ENCODE measurements around the gene DDX23. TPM values are rescaled to one million over a fixed set of nuclear protein-coding genes. Genes with fewer than 3 reads are reported as not detected.

The DDX23 gene
- total and polyA plus RNA-seq, 2 experiments from 2014 or later, result 41.7 to 74.8 TPM

DNA sequence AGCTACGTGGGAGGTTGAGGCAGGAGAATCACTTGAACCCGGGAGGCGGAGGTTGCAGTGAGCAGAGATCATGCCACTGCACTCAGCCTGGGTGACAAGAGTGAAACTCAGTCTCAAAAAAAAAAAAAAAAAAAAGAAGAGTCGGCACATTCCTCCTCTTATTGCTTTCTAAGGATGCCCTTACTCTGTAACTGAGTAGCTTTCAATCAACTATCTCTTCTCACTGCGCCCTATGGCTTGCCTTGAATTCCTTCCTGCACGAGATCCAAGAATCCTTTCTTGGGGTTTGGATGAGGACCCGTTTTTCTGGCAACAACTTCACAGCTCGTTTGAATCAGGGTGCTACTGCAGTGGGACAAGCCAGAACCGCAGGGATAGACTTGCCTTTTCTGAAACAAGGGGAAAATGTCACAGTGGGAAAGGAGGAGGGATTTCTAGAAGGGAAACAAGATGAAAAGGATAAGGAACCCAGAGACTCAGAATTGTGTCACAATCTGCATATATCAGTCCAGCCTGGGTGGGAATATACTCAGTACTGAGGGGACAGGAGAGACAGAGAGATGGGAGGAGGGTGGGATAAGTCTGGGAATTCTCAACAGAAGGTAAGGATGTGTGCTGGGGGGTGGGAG, 29.8 kb upstream of the DDX23 start:
- TF ChIP-seq EZH2 (IDR thresholded peaks at IDR 0.05; ENCODE audit: borderline replicate concordance), result no peak
- no peak for TF ChIP-seq EZH2phosphoT487 (IDR thresholded peaks at IDR 0.05; ENCODE audit: low read depth, severe bottlenecking, unreplicated experiment)
- TF ChIP-seq, protein P1, sequence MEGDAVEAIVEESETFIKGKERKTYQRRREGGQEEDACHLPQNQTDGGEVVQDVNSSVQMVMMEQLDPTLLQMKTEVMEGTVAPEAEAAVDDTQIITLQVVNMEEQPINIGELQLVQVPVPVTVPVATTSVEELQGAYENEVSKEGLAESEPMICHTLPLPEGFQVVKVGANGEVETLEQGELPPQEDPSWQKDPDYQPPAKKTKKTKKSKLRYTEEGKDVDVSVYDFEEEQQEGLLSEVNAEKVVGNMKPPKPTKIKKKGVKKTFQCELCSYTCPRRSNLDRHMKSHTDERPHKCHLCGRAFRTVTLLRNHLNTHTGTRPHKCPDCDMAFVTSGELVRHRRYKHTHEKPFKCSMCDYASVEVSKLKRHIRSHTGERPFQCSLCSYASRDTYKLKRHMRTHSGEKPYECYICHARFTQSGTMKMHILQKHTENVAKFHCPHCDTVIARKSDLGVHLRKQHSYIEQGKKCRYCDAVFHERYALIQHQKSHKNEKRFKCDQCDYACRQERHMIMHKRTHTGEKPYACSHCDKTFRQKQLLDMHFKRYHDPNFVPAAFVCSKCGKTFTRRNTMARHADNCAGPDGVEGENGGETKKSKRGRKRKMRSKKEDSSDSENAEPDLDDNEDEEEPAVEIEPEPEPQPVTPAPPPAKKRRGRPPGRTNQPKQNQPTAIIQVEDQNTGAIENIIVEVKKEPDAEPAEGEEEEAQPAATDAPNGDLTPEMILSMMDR (IDR thresholded peaks at IDR 0.05; ENCODE audit: poor library complexity), result no peak
- Histone ChIP-seq H3K4me2 (peak overlapping the region; percentile 38), H3K9me3 (ENCODE audit: low read depth) (no peaks in the 10 kb centered on the region), H3K4me1 (ENCODE audit: insufficient read depth) (peaks cover 30% of the 10 kb centered on the region), H3K4me3 (no peak overlapping the region), H3K9me2 (replicated peaks; ENCODE audit: insufficient read depth) (no peaks in the 10 kb centered on the region), H4K20me1 (ENCODE audit: insufficient read depth, poor library complexity, severe bottlenecking) (no peaks in the 10 kb centered on the region), H3K36me3 (replicated peaks; ENCODE audit: insufficient read depth, low read depth) (no peaks in the 10 kb centered on the region), H3K79me2 (no peaks in the 10 kb centered on the region), H2AFZ (no peak overlapping the region), H3K27me3 (no peaks in the 10 kb centered on the region), H3K27ac (peak overlapping the region; percentile 89)
- WGBS (ENCODE audit: low lambda C conversion rate, missing lambda C conversion rate), result 34% methylated on average over 9 of the region's 9 CpGs
- no peak for DNase-seq (ENCODE audit: low spot score)

DNA sequence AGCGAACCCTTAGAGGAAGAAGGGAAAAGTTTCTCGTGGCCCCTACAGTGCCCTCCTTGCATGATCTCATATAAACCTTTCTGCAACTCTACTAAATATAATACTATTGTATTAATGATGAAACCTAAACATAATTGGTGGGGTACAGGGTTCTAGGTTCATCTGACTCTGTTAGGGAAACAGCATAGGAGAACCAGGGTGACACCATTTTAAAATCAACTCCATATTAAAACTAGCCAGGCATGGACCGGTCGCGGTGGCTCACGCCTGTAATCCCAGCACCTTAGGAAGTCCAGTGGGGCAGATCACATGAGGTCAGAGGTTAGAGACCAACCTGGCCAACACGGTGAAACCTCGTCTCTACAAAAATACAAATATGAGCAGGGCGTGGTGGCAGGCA, 28.7 kb upstream of the DDX23 start:
- Histone ChIP-seq H3K79me2 (no peaks in the 10 kb centered on the region), H3K36me3 (replicated peaks; ENCODE audit: insufficient read depth, low read depth) (no peaks in the 10 kb centered on the region), H3K4me2 (no peak overlapping the region), H3K4me3 (no peak overlapping the region), H4K20me1 (ENCODE audit: insufficient read depth, poor library complexity, severe bottlenecking) (no peaks in the 10 kb centered on the region), H3K9me3 (ENCODE audit: low read depth) (no peaks in the 10 kb centered on the region), H2AFZ (no peak overlapping the region), H3K4me1 (ENCODE audit: insufficient read depth) (peaks cover 30% of the 10 kb centered on the region), H3K27ac (no peak overlapping the region), H3K9me2 (replicated peaks; ENCODE audit: insufficient read depth) (no peaks in the 10 kb centered on the region), H3K27me3 (no peaks in the 10 kb centered on the region)
- 94% methylated on average over 9 of the region's 9 CpGs for WGBS (ENCODE audit: low lambda C conversion rate, missing lambda C conversion rate)
- TF ChIP-seq EZH2 (IDR thresholded peaks at IDR 0.05; ENCODE audit: borderline replicate concordance), result no peak
- TF ChIP-seq, protein P1 (IDR thresholded peaks at IDR 0.05; ENCODE audit: poor library complexity), result no peak
- TF ChIP-seq EZH2phosphoT487 (IDR thresholded peaks at IDR 0.05; ENCODE audit: low read depth, severe bottlenecking, unreplicated experiment), result no peak
- DNase-seq (ENCODE audit: low spot score), result no peak

DNA sequence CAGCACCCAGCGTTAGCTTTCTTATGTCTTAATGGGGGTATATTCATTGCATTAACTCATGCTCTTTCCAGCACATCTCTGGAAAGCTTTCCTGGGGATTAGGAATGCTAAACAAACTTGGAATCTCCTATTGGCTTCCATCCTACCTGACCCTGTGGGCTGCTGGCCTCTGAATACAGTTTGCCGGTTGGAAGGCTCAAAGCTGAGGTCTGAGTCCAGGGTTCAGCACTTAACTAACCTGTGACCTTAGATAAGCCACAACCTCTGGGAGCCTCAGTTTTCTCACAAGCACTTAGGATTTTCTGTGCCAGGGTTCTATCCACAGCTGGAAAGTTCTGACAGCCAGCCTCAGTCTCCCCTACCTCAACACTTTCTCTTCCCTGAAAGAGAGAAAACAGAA, 26.6 kb upstream of the DDX23 start:
- no peaks in the 10 kb centered on the region for H3K79me2 ChIP-seq
- WGBS (ENCODE audit: low lambda C conversion rate, missing lambda C conversion rate), result 64% methylated on average over 2 of the region's 2 CpGs

More for the DNA sequence above, 26.6 kb upstream of the DDX23 start:
- no peak for DNase-seq (ENCODE audit: low spot score)
- H3K36me3 ChIP-seq (replicated peaks; ENCODE audit: insufficient read depth, low read depth), result no peaks in the 10 kb centered on the region
- no peak for TF ChIP-seq EZH2phosphoT487 (IDR thresholded peaks at IDR 0.05; ENCODE audit: low read depth, severe bottlenecking, unreplicated experiment)
- TF ChIP-seq, protein P1 (IDR thresholded peaks at IDR 0.05; ENCODE audit: poor library complexity), result no peak
- no peak for TF ChIP-seq EZH2 (IDR thresholded peaks at IDR 0.05; ENCODE audit: borderline replicate concordance)
- no peak overlapping the region for H3K4me2 ChIP-seq
- H3K9me3 ChIP-seq (ENCODE audit: low read depth), result no peaks in the 10 kb centered on the region
- no peaks in the 10 kb centered on the region for H3K27me3 ChIP-seq
- H3K4me3 ChIP-seq, result no peak overlapping the region
- no peaks in the 10 kb centered on the region for H3K9me2 ChIP-seq (replicated peaks; ENCODE audit: insufficient read depth)
- H2AFZ ChIP-seq, result no peak overlapping the region
- peaks cover 22% of the 10 kb centered on the region for H3K4me1 ChIP-seq (ENCODE audit: insufficient read depth)
- H4K20me1 ChIP-seq (ENCODE audit: insufficient read depth, poor library complexity, severe bottlenecking), result no peaks in the 10 kb centered on the region
- no peak overlapping the region for H3K27ac ChIP-seq
